Testis (tissue), 2 donors: Measurements from ENCODE around the gene CARD9.

Experiments used
- CTCF ChIP-seq, 3 experiments: fragments of 450-650 bp in 2 of 3; fragments of 200-600 bp in 1 of 3; sonication (generic) in 1 of 3; IDR thresholded peaks; one replicate each; pipeline ENCODE4 v1.5.1; 2016 to 2019; ENCODE audit warnings: antibody characterized with exemption in 3 of 3, mild to moderate bottlenecking in 2 of 3, moderate library complexity in 1 of 3
- POLR2A ChIP-seq: fragments of 450-650 bp; IDR thresholded peaks from one replicate; pipeline ENCODE4 v1.6.1; 2017; ENCODE audit warnings: antibody characterized with exemption, mild to moderate bottlenecking, moderate library complexity

GRCh38 chr9:136401173-136401922, 27.9 kb upstream of the CARD9 start:
- no peak for TF ChIP-seq CTCF (IDR thresholded peaks at IDR 0.05)
- no peak for TF ChIP-seq POLR2A
